H9 (cell line): ENCODE data around the gene CHM. TPM values are rescaled to one million over a fixed set of nuclear protein-coding genes. Genes with fewer than 3 reads are reported as not detected.
"Not testable (repeated sequence)": the region's sequence is repeated elsewhere in the genome, so short reads cannot be mapped to it uniquely, and the experiment has no call there.

ENCODE experiments used
- DNase-seq: peaks from one replicate; pipeline ENCODE4 v3.0.0-alpha.2; 2017
- H2AFZ ChIP-seq: one replicate; pipeline ENCODE4 v1.6.1; 2013; ENCODE audit warnings: mild to moderate bottlenecking, low read length, control low read depth, moderate library complexity
- H2AK5ac ChIP-seq: 2 replicates; pipeline ENCODE4 v1.6.1; 2013; ENCODE audit warnings: low read length, control low read depth, mixed read lengths; ENCODE audit not compliant: insufficient read length
- H2BK120ac ChIP-seq: one replicate; pipeline ENCODE4 v1.6.1; 2013; ENCODE audit warnings: low read depth, mild to moderate bottlenecking, low read length, control low read depth, inconsistent platforms; ENCODE audit not compliant: poor library complexity, severe bottlenecking
- H2BK12ac ChIP-seq: 2 replicates; pipeline ENCODE4 v1.6.1; 2013; ENCODE audit warnings: low read length, control low read depth, mixed read lengths, low read depth; ENCODE audit not compliant: insufficient read length
- H2BK15ac ChIP-seq: 2 replicates; pipeline ENCODE4 v1.6.1; 2013; ENCODE audit warnings: low read depth, low read length, control low read depth
- H2BK20ac ChIP-seq: one replicate; pipeline ENCODE4 v1.6.1; 2013; ENCODE audit warnings: low read depth, mild to moderate bottlenecking, low read length, control low read depth, inconsistent platforms; ENCODE audit not compliant: poor library complexity, severe bottlenecking
- H2BK5ac ChIP-seq: 2 replicates; pipeline ENCODE4 v1.6.1; 2013; ENCODE audit warnings: low read length, control low read depth, mixed read lengths; ENCODE audit not compliant: insufficient read length
- H3K14ac ChIP-seq: 2 replicates; pipeline ENCODE4 v1.6.1; 2013; ENCODE audit warnings: low read length, control low read depth; ENCODE audit not compliant: insufficient read depth
- H3K18ac ChIP-seq: 2 replicates; pipeline ENCODE4 v1.6.1; 2013; ENCODE audit warnings: low read depth, mild to moderate bottlenecking, mixed read lengths, low read length, control low read depth; ENCODE audit not compliant: insufficient read length
- H3K23ac ChIP-seq: 2 replicates; pipeline ENCODE4 v1.6.1; 2013; ENCODE audit warnings: low read length, control low read depth, mixed read lengths, low read depth; ENCODE audit not compliant: insufficient read length
- H3K23me2 ChIP-seq: 2 replicates; pipeline ENCODE4 v1.6.1; 2013; ENCODE audit warnings: low read depth, mild to moderate bottlenecking, mixed read lengths, low read length, control low read depth; ENCODE audit not compliant: insufficient read length, poor library complexity, severe bottlenecking
- H3K27ac ChIP-seq: 2 replicates; pipeline ENCODE4 v1.5.1; 2013; ENCODE audit warnings: low read length, control low read depth, mixed read lengths, low read depth; ENCODE audit not compliant: insufficient read length
- H3K27me3 ChIP-seq: 2 replicates; pipeline ENCODE4 v1.6.1; 2013; ENCODE audit warnings: low read length, control low read depth, inconsistent platforms; ENCODE audit not compliant: insufficient read depth
- H3K4ac ChIP-seq: 2 replicates; pipeline ENCODE4 v1.6.1; 2013; ENCODE audit warnings: low read depth, mild to moderate bottlenecking, control low read depth, inconsistent platforms, low read length, moderate library complexity
- H3K4me1 ChIP-seq: 2 replicates; pipeline ENCODE4 v1.6.1; 2013; ENCODE audit warnings: low read length, control low read depth, inconsistent platforms; ENCODE audit not compliant: insufficient read depth
- H3K4me2 ChIP-seq: 2 replicates; pipeline ENCODE4 v1.6.1; 2013; ENCODE audit warnings: low read length, control low read depth, mixed read lengths; ENCODE audit not compliant: insufficient read length, insufficient read depth
- H3K56ac ChIP-seq: 2 replicates; pipeline ENCODE4 v1.6.1; 2013; ENCODE audit warnings: low read depth, mild to moderate bottlenecking, mixed read lengths, low read length, control low read depth; ENCODE audit not compliant: insufficient read length
- H3K79me1 ChIP-seq: 2 replicates; pipeline ENCODE4 v1.6.1; 2013; ENCODE audit warnings: low read depth, mild to moderate bottlenecking, moderate library complexity, low read length, control low read depth, inconsistent platforms; ENCODE audit not compliant: insufficient read depth, poor library complexity, severe bottlenecking
- H3K79me2 ChIP-seq: 2 replicates; pipeline ENCODE4 v1.6.1; 2013; ENCODE audit warnings: low read length, control low read depth, inconsistent platforms; ENCODE audit not compliant: insufficient read depth
- H3K9ac ChIP-seq: 2 replicates; pipeline ENCODE4 v1.6.1; 2013; ENCODE audit warnings: low read length, control low read depth, mixed read lengths; ENCODE audit not compliant: insufficient read length; ENCODE audit errors: extremely low read depth
- H3K9me3 ChIP-seq: one replicate; pipeline ENCODE4 v1.6.1; 2013; ENCODE audit warnings: low read depth, low read length, inconsistent platforms; ENCODE audit not compliant: control insufficient read depth
- H3T11ph ChIP-seq: one replicate; pipeline ENCODE4 v1.6.1; 2013; ENCODE audit warnings: mild to moderate bottlenecking, low read length, control low read depth, inconsistent platforms
- H4K20me1 ChIP-seq: one replicate; pipeline ENCODE4 v1.6.1; 2013; ENCODE audit not compliant: control insufficient read depth, insufficient read length, insufficient read depth
- H4K5ac ChIP-seq: 2 replicates; pipeline ENCODE4 v1.6.1; 2013; ENCODE audit warnings: low read depth, mild to moderate bottlenecking, mixed read lengths, low read length, control low read depth; ENCODE audit not compliant: insufficient read length
- H4K8ac ChIP-seq: replicated peaks from 2 replicates; pipeline ENCODE4 v1.6.1; 2013; ENCODE audit warnings: low read length, control low read depth, mixed read lengths, low read depth; ENCODE audit not compliant: insufficient read length
- H4K91ac ChIP-seq: 2 replicates; pipeline ENCODE4 v1.6.1; 2013; ENCODE audit warnings: low read depth, mild to moderate bottlenecking, moderate library complexity, mixed read lengths, low read length, control low read depth; ENCODE audit not compliant: insufficient read length
- H3K27ac Mint-ChIP-seq, 3 experiments: 2 replicates in 2 of 3; 3 replicates in 1 of 3; pipeline ENCODE4 v1.8.0; 2020 to 2021; ENCODE audit warnings: mixed read lengths in 3 of 3, mild to moderate bottlenecking in 1 of 3, moderate library complexity in 1 of 3
- H3K27me3 Mint-ChIP-seq: 2 replicates; pipeline ENCODE4 v1.8.0; 2021; ENCODE audit warnings: low read depth, mild to moderate bottlenecking, moderate library complexity, mixed read lengths
- H3K36me3 Mint-ChIP-seq, 3 experiments: 2 replicates in 2 of 3; 3 replicates in 1 of 3; pipeline ENCODE4 v1.8.0; 2020 to 2021; ENCODE audit warnings: low read depth in 3 of 3, mixed read lengths in 3 of 3; ENCODE audit not compliant: insufficient read depth in 1 of 3
- H3K4me1 Mint-ChIP-seq, 2 experiments: 2 replicates each; pipeline ENCODE4 v1.8.0; 2020; ENCODE audit warnings: mixed read lengths in 2 of 2
- H3K4me3 Mint-ChIP-seq, 2 experiments: 2 replicates in 1 of 2; 3 replicates in 1 of 2; pipeline ENCODE4 v1.8.0; 2020 to 2021; ENCODE audit warnings: mild to moderate bottlenecking in 2 of 2, mixed read lengths in 2 of 2, moderate library complexity in 1 of 2
- H3K9me3 Mint-ChIP-seq, 2 experiments: 2 replicates in 1 of 2; 3 replicates in 1 of 2; pipeline ENCODE4 v1.8.0; 2020; ENCODE audit warnings: mild to moderate bottlenecking in 2 of 2, mixed read lengths in 2 of 2, moderate library complexity in 1 of 2
- CTCF ChIP-seq: fragments of 200-600 bp; sonication (generic); conservative IDR thresholded peaks from 3 replicates; pipeline ENCODE4 v1.8.0; 2021; ENCODE audit warnings: antibody characterized with exemption, mild to moderate bottlenecking
- WGBS: extraction: QIAGEN DNeasy Blood & Tissue Kit; methylation state at CpG from one replicate; pipeline ENCODE4 v1.1.7; 2013; ENCODE audit warnings: missing lambda C conversion rate, low lambda C conversion rate, mixed read lengths; ENCODE audit not compliant: insufficient read length; ENCODE audit errors: extremely low coverage; 5-methylcytosine and 5-hydroxymethylcytosine counted together
- total RNA-seq: library from RNA; stranded (reverse); gene quantifications from 2 replicates; pipeline ENCODE4 v1.2.1, GENCODE V29; 2021

Gene CHM
- total RNA-seq, 1 experiment from 2014 or later, result 28.4 TPM

- no peak overlapping the region for H3K27ac Mint-ChIP-seq
Measured at GRCh38 chrX:85977218-85977617, 70.1 kb downstream of the CHM start.

GRCh38 chrX:85972351-85972750 is 75.0 kb downstream of the CHM start:
- not testable (repeated sequence) for H2AFZ ChIP-seq, H3K27me3 ChIP-seq, H3T11ph ChIP-seq, H3K14ac ChIP-seq, H2BK20ac ChIP-seq, H3K4me2 ChIP-seq, H2AK5ac ChIP-seq, H3K9ac ChIP-seq, H2BK12ac ChIP-seq, H2BK5ac ChIP-seq, H4K20me1 ChIP-seq, H3K4me1 Mint-ChIP-seq, H3K27ac ChIP-seq, H3K23ac ChIP-seq, H4K8ac ChIP-seq, H4K5ac ChIP-seq, H3K4me3 Mint-ChIP-seq, H3K79me1 ChIP-seq, H3K27ac Mint-ChIP-seq, H3K4ac ChIP-seq, H3K23me2 ChIP-seq, H4K91ac ChIP-seq, H2BK15ac ChIP-seq, H2BK120ac ChIP-seq, H3K79me2 ChIP-seq, H3K18ac ChIP-seq, DNase-seq, H3K9me3 ChIP-seq, H3K4me1 ChIP-seq, H3K27me3 Mint-ChIP-seq, H3K56ac ChIP-seq
- Mint-ChIP-seq H3K9me3 (peaks cover 0 to 38% of the 10 kb centered on the region in 2 experiments; a peak in 3 of 5 replicates), H3K36me3 (peaks cover 41 to 60% (median 46%) of the 10 kb centered on the region in 3 experiments)
- no CpG with 5 or more reads among the region's 33 CpGs for WGBS

More at GRCh38 chrX:85977218-85977617, 70.1 kb downstream of the CHM start:
- Mint-ChIP-seq H3K36me3 (peaks cover 29 to 52% (median 52%) of the 10 kb centered on the region in 3 experiments), H3K4me1 (peaks cover 3 to 5% of the 10 kb centered on the region in 2 experiments; a peak in 3 of 4 replicates), H3K4me3 (no peak overlapping the region), H3K9me3 (peaks cover 0 to 21% of the 10 kb centered on the region in 2 experiments; a peak in 3 of 5 replicates), H3K27me3 (no peaks in the 10 kb centered on the region)
- H3K23me2 ChIP-seq, result no peaks in the 10 kb centered on the region
- H3K4me1 ChIP-seq, result no peaks in the 10 kb centered on the region
- no peak overlapping the region for H2BK20ac ChIP-seq
- H2BK15ac ChIP-seq, result no peak overlapping the region
- H2AFZ ChIP-seq, result no peak overlapping the region
- no peak overlapping the region for H3K4me2 ChIP-seq
- no peak overlapping the region for H4K5ac ChIP-seq
- no peak overlapping the region for H2BK12ac ChIP-seq
- no peak overlapping the region for H3K18ac ChIP-seq
- no peak overlapping the region for H4K91ac ChIP-seq
- no peak overlapping the region for H2AK5ac ChIP-seq
- no peak overlapping the region for H3K14ac ChIP-seq
- H3K9me3 ChIP-seq, result no peaks in the 10 kb centered on the region
- H3K27me3 ChIP-seq, result no peaks in the 10 kb centered on the region
- TF ChIP-seq CTCF, result no peak
- no peak overlapping the region for H3K9ac ChIP-seq
- H2BK5ac ChIP-seq, result no peak overlapping the region
- no peak overlapping the region for H4K8ac ChIP-seq
- no peak overlapping the region for H3K23ac ChIP-seq
- no peak overlapping the region for H2BK120ac ChIP-seq
- H3K79me1 ChIP-seq, result no peaks in the 10 kb centered on the region
- no peak overlapping the region for H3T11ph ChIP-seq
- H4K20me1 ChIP-seq, result no peaks in the 10 kb centered on the region
- WGBS, result no CpG with 5 or more reads among the region's 3 CpGs
- H3K27ac ChIP-seq, result no peak overlapping the region
- no peak overlapping the region for H3K56ac ChIP-seq
- no peaks in the 10 kb centered on the region for H3K79me2 ChIP-seq
- DNase-seq, result no peak
- H3K4ac ChIP-seq, result no peak overlapping the region
